ENCODE data around the gene IL15RA.

DNA sequence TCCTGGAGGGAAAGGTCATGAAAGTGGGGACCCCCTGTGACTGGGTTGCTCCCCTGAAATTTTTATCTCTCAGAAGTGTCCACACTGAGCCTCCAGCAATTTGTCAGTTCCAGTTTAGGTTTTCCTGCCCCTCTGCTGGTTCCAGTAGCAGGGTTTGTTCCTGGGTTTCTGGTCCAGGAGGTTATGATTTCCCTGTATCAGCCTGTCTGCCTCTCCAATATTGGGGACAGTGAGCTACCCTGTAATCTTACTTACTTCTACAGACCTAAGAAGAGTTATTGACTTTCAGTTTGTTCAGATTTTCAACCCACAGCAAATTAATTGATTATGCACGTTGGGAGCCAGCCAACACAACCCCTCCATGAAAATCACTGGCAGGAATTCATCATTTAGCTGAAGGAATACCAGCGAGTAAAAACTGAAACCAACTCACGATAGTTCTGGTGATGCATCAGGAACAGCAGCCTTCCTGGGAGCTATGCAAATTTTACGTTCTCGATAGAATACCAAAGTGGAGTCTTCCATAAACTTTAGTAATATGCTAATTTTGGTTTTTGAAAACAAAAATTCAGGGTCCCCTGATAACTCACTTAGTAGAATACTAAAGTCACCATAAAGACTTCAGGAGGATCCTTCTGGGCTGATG is 31.3 kb upstream of the IL15RA start:
- TF ChIP-seq, protein P1, sequence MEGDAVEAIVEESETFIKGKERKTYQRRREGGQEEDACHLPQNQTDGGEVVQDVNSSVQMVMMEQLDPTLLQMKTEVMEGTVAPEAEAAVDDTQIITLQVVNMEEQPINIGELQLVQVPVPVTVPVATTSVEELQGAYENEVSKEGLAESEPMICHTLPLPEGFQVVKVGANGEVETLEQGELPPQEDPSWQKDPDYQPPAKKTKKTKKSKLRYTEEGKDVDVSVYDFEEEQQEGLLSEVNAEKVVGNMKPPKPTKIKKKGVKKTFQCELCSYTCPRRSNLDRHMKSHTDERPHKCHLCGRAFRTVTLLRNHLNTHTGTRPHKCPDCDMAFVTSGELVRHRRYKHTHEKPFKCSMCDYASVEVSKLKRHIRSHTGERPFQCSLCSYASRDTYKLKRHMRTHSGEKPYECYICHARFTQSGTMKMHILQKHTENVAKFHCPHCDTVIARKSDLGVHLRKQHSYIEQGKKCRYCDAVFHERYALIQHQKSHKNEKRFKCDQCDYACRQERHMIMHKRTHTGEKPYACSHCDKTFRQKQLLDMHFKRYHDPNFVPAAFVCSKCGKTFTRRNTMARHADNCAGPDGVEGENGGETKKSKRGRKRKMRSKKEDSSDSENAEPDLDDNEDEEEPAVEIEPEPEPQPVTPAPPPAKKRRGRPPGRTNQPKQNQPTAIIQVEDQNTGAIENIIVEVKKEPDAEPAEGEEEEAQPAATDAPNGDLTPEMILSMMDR (IDR thresholded peaks at IDR 0.05; ENCODE audit: insufficient read depth, low read length) = no peak
- no peak for TF ChIP-seq POLR2AphosphoS5 (IDR thresholded peaks at IDR 0.05; ENCODE audit: low read depth)
- TF ChIP-seq SPI1 (IDR thresholded peaks at IDR 0.05; ENCODE audit: borderline replicate concordance, low read depth) = no peak
- TF ChIP-seq, protein P2, sequence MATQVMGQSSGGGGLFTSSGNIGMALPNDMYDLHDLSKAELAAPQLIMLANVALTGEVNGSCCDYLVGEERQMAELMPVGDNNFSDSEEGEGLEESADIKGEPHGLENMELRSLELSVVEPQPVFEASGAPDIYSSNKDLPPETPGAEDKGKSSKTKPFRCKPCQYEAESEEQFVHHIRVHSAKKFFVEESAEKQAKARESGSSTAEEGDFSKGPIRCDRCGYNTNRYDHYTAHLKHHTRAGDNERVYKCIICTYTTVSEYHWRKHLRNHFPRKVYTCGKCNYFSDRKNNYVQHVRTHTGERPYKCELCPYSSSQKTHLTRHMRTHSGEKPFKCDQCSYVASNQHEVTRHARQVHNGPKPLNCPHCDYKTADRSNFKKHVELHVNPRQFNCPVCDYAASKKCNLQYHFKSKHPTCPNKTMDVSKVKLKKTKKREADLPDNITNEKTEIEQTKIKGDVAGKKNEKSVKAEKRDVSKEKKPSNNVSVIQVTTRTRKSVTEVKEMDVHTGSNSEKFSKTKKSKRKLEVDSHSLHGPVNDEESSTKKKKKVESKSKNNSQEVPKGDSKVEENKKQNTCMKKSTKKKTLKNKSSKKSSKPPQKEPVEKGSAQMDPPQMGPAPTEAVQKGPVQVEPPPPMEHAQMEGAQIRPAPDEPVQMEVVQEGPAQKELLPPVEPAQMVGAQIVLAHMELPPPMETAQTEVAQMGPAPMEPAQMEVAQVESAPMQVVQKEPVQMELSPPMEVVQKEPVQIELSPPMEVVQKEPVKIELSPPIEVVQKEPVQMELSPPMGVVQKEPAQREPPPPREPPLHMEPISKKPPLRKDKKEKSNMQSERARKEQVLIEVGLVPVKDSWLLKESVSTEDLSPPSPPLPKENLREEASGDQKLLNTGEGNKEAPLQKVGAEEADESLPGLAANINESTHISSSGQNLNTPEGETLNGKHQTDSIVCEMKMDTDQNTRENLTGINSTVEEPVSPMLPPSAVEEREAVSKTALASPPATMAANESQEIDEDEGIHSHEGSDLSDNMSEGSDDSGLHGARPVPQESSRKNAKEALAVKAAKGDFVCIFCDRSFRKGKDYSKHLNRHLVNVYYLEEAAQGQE (IDR thresholded peaks at IDR 0.05; ENCODE audit: insufficient replicate concordance, low read depth) = no peak
